GM10266 (cell line): ENCODE data around the gene ARHGAP30.
A peak's percentile ranks its signal among the peaks of the same experiment; 100 is the strongest.
"Not testable (repeated sequence)": the region's sequence is repeated elsewhere in the genome, so short reads cannot be mapped to it uniquely, and the experiment has no call there.

Experiments
- DNase-seq: peaks from one replicate; pipeline ENCODE4 v3.0.0; 2012; ENCODE audit errors: extremely low spot score
- TF ChIP-seq, protein P1 (sequence below): IDR thresholded peaks from 2 replicates; pipeline ENCODE4 v1.5.1; 2012; ENCODE audit warnings: mild to moderate bottlenecking, low read depth; ENCODE audit not compliant: control insufficient read depth, insufficient read depth; ENCODE audit errors: missing control alignments

Gene ARHGAP30

DNA sequence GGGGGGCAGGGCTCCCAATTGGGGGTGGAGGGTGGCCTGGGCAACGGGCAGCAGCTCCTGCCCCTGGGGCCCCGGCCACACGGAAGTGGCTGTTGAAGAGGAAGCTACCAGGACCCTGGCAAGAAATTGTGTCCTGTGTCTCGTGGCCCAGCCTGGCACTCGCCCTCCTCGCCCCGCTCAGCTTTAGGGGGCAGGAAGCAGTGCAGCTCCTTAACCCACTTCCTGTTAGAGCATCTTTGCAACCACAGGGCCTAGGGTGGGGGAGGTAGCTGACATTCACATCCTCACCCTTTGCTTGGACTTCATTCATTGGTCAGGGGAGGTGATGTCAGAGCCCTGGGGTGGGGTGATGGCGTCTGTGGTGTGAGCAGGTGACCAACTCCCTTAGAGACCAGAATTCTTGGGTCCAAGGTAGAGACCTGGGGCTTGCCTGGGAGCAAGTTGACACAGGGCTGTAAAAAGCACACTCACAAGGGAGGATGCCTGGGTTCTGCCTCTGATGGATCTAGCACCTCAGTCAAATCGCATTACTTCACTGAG, at the start of gene ARHGAP30:
ARHGAP30 (minus strand) TSS at position 161 of the 540 bp plus-strand sequence. CDS start 267 bp downstream, outside the sequence.
- TF ChIP-seq, protein P1, sequence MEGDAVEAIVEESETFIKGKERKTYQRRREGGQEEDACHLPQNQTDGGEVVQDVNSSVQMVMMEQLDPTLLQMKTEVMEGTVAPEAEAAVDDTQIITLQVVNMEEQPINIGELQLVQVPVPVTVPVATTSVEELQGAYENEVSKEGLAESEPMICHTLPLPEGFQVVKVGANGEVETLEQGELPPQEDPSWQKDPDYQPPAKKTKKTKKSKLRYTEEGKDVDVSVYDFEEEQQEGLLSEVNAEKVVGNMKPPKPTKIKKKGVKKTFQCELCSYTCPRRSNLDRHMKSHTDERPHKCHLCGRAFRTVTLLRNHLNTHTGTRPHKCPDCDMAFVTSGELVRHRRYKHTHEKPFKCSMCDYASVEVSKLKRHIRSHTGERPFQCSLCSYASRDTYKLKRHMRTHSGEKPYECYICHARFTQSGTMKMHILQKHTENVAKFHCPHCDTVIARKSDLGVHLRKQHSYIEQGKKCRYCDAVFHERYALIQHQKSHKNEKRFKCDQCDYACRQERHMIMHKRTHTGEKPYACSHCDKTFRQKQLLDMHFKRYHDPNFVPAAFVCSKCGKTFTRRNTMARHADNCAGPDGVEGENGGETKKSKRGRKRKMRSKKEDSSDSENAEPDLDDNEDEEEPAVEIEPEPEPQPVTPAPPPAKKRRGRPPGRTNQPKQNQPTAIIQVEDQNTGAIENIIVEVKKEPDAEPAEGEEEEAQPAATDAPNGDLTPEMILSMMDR, result no peak
- peak; percentile 96 for DNase-seq

GRCh38 chr1:161117759-161118581, 48.3 kb upstream of the ARHGAP30 start, which contains the start of the genes NIT1 and PFDN2:
TSS of gene NIT1 (plus strand) at chr1:161118105. CDS start at chr1:161118177, 72 bp downstream.
TSS of gene PFDN2 (minus strand) at chr1:161118037. CDS start at chr1:161118026, 11 bp downstream.
- TF ChIP-seq, protein P1, result no peak
- DNase-seq, result peak; percentile 89

- DNase-seq, result not testable (repeated sequence)
Observed at GRCh38 chr1:161115961-161116360, 46.3 kb upstream of the ARHGAP30 start.

DNA sequence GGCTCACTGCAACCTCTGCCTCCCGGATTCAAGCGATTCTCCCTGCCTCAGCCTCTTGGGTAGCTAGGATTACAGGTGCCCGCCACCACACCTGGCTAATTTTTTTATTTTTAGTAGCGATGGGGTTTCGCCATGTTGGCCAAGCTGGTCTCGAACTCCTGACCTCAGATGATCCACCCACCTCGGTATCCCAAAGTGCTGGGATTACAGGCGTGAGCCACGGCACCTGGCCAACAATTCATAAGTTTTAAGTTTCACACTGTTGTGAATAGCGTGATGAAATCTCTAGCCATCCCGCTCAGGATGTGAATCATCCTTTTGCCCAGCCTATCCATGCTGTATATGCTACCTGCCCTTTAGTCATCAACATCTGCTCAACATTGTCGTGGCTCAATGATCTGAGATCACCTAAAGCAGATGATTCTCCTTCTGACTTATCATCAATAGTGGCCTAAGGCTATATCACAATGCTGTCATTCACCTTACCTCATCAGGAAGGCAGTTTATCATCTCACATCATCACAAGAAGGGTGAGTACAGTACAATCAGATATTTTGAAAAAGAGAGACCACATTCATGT, 45.5 kb upstream of the ARHGAP30 start:
- DNase-seq, result no peak
- TF ChIP-seq, protein P1, result no peak

DNA sequence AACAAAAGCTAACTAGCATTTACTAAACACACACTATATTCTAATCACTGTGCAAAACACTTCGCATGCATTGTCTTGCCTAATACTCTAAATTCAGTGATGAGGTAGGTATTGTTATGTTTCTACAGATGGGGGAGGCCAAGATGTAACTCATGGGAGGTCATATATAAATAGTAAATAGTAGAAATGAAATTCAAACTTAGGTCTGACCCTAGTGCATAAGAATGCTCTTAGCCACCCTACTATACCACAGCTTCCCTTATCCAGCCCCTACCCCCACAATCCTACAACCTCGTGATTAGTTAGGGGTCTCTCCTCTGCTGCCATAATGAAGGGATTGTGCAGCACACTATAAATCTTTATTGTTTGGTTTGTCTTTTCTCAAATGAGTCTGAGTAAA, 44.9 kb upstream of the ARHGAP30 start:
- no peak for DNase-seq
- TF ChIP-seq, protein P1, result no peak

- no peak for DNase-seq
- TF ChIP-seq, protein P1, result no peak
Observed at GRCh38 chr1:161113915-161114314, 44.2 kb upstream of the ARHGAP30 start.

DNA sequence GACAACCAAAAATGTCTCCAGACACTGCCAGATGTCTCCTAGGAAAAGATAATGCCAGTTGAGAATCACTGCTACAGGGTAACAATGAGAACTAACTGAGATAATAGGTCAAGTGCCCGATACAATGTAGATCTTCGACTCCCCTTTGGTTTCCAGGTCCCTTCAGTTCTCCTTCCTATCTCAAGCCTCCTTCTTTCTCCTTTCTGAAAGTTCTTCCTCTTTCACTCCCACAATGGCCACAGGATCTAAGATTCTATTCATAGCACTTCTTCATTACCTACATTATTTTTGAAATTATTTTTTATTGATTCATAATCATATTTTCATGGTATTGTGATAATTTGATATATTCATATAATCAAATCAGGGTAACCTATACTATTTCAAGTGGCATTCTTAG, 41.8 kb upstream of the ARHGAP30 start:
- no peak for DNase-seq
- TF ChIP-seq, protein P1, result no peak
